Kidney epithelial cell (primary cell): ENCODE data around the gene PEBP1. TPM values are rescaled to one million over a fixed set of nuclear protein-coding genes. Genes with fewer than 3 reads are reported as not detected.

ENCODE experiments used
- DNase-seq: peaks from one replicate; pipeline ENCODE4 v3.0.0-alpha.2; 2010; ENCODE audit warnings: low read depth
- H3K27me3 ChIP-seq: 2 replicates; pipeline ENCODE4 v1.6.0; 2011; ENCODE audit warnings: low read length; ENCODE audit not compliant: control insufficient read depth, insufficient read depth
- H3K36me3 ChIP-seq: 2 replicates; pipeline ENCODE4 v1.5.1; 2011; ENCODE audit warnings: low read length; ENCODE audit not compliant: control insufficient read depth, insufficient read depth
- H3K4me3 ChIP-seq: 2 replicates; pipeline ENCODE4 v1.5.1; 2011; ENCODE audit warnings: low read depth, mild to moderate bottlenecking, control low read depth, low read length
- CTCF ChIP-seq: IDR thresholded peaks from 2 replicates; pipeline ENCODE4 v1.5.1; 2011; ENCODE audit warnings: mild to moderate bottlenecking, moderate library complexity, low read length, control low read depth, inconsistent platforms; ENCODE audit not compliant: insufficient read depth, poor library complexity, severe bottlenecking
- total RNA-seq: library from RNA; depleted of rRNA; stranded (reverse); fragments of >200 nt; gene quantifications from 2 replicates; pipeline ENCODE4 v1.2.3, GENCODE V29; 2015

The PEBP1 gene
- total RNA-seq, 1 donor from 2014 or later, result 331 TPM

- Histone ChIP-seq H3K36me3 (peaks cover 1% of the 10 kb centered on the region), H3K27me3 (no peaks in the 10 kb centered on the region), H3K4me3 (no peak overlapping the region)
- no peak for DNase-seq
- no peak for TF ChIP-seq CTCF
These were observed 14.7 kb downstream of the PEBP1 start for GRCh38 chr12:118150625-118151024.

GRCh38 chr12:118151755-118152154 is 15.8 kb downstream of the PEBP1 start:
- peaks cover 1% of the 10 kb centered on the region for H3K36me3 ChIP-seq
- no peak for TF ChIP-seq CTCF
- no peaks in the 10 kb centered on the region for H3K27me3 ChIP-seq
- no peak overlapping the region for H3K4me3 ChIP-seq
- no peak for DNase-seq

GRCh38 chr12:118160536-118160935 is 24.6 kb downstream of the PEBP1 start:
- no peak for TF ChIP-seq CTCF
- no peak overlapping the region for H3K4me3 ChIP-seq
- peaks cover 1% of the 10 kb centered on the region for H3K36me3 ChIP-seq
- no peak for DNase-seq
- no peaks in the 10 kb centered on the region for H3K27me3 ChIP-seq

- H3K27me3 ChIP-seq, result no peaks in the 10 kb centered on the region
- peak; percentile 74 for TF ChIP-seq CTCF
- no peak overlapping the region for H3K4me3 ChIP-seq
- no peak for DNase-seq
- H3K36me3 ChIP-seq, result no peaks in the 10 kb centered on the region
These were observed 29.0 kb downstream of the PEBP1 start for GRCh38 chr12:118164798-118165486.

GRCh38 chr12:118166946-118167345 is 31.0 kb downstream of the PEBP1 start:
- TF ChIP-seq CTCF, result no peak
- no peak overlapping the region for H3K4me3 ChIP-seq
- no peaks in the 10 kb centered on the region for H3K27me3 ChIP-seq
- H3K36me3 ChIP-seq, result no peaks in the 10 kb centered on the region
- no peak for DNase-seq
